Lower leg skin (tissue), 3 donors: ENCODE results near the gene RACK1.

Experiments
- CTCF ChIP-seq, 3 donors: fragments of 450-650 bp; IDR thresholded peaks; one replicate each; pipeline ENCODE4 v1.5.1; 2016; ENCODE audit warnings: antibody characterized with exemption in 3 of 3, mild to moderate bottlenecking in 3 of 3, moderate library complexity in 2 of 3
- POLR2A ChIP-seq, 2 donors: fragments of 450-650 bp; IDR thresholded peaks; one replicate each; pipeline ENCODE4 v1.6.1; 2016 to 2017; ENCODE audit warnings: antibody characterized with exemption in 2 of 2, mild to moderate bottlenecking in 1 of 2, moderate library complexity in 1 of 2

DNA sequence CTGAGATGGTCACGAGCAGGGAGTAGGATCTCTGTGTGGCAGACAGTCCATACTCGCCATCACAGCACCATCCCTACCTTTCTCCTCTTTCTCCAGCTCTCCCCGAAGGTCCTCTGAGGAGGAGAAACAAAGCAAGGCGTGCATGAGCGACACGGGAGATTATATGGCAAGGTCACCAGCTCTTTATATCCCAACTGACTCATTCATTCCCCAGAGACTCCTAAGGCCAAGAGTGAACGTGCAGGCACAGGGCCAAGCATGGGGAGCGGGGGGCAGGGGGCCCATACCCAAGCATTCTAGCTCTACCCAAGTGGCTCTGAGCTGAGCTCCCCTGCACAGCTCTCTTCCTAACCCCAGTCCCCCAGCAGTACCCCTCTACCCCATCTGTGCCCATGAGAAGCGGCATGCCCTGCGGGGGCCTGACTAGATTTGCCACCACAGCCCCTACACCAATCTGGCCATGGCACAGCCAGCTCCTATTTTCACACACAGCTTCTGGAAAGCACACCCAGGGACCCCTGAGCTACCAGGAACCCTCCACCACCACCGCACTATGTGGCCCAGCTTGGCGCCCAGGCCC lies 45.5 kb downstream of the RACK1 start:
- TF ChIP-seq CTCF (IDR thresholded peaks at IDR 0.05) (no peak), POLR2A (IDR thresholded peaks at IDR 0.05) (no peak)
